Dermis blood vessel endothelial cell (primary cell): ENCODE data around the gene ZDHHC17. TPM values are rescaled to one million over a fixed set of nuclear protein-coding genes. Genes with fewer than 3 reads are reported as not detected.

Experiments
- DNase-seq: peaks from one replicate; pipeline ENCODE4 v3.0.0; 2010
- total RNA-seq: library from RNA; depleted of rRNA; stranded (reverse); fragments of >200 nt; gene quantifications from 2 replicates; pipeline ENCODE4 v1.2.3, GENCODE V29; 2014

The ZDHHC17 gene
- total RNA-seq, 1 donor from 2014 or later, result 68.6 TPM

DNA sequence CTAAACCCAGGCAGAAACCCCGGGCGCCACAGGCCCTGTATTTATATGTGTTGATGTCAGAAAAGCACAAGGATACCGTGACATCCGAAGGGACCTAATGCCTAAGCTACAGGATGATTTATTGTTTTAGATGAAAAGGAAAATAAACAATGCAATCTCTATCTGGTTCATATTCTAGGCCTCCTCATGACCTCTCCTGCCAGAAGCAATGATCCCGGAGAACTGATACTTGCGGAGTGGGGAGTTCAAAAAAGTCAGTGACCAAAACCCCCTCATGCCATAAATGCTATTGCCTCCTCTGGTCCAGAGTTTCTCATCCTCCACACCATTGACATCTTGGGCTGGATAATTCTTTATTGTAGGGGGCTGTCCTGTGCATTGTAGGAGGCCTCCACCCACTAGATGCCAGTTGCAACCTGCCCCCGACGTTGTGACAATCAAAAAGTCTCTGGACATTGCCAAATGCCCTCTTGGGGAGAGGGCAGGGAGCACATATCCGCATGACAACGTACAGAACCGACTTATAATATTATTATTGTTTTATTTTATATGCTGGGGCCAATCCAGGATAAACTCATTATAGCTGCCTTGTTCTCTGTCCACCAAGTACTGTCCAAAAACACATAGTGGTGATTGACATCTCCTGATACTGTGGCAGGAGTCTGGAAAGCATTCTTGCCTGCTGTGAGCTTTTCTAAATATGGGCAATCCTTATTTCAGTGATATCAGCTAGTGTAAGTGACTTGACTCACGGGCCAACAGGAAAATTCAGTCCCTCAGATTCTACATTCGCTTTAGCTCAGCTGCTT, 116.0 kb downstream of the ZDHHC17 start:
- peak; percentile 13 for DNase-seq

DNA sequence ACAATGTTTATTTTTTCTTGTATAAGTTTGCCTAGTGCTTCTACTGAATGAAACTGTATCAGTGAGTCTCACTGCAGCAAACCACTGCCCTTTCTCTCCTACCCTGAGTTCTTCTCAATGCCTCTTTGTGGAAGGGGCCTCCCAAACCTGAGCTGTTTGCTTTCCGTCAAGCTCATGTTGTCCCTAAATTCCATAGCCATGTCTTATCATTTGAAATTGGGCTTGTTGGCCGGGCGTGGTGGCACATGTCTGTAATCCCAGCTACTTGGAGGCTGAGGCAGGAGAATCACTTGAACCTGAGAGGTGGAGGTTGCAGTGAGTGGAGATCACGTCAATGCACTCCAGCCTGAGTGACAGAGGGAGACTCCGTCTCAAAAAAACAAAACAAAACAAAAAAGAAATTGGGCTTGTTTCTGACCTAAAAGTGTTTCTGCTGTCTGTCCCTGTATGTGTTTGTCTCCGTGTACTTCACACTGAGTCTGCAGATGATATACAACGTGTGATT, 116.7 kb downstream of the ZDHHC17 start:
- no peak for DNase-seq

DNA sequence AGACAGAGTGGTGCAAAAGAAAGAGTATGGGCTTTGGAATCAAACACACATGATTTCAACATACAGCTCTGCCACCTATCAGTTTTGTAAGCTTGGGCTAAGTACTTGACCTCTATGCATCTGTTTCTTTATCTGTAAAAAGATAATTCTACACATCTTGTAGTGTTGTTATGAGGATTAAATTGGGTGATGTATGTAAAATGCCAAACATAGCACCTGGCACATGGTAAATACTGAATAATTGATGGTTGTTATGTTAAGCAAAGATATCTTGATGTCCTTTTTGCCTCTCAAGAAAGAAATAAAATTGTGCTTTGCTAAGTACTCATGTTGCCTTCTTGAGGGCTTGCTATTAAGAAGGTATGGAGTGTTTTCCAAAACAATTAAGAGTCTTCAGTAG, 117.2 kb downstream of the ZDHHC17 start:
- DNase-seq, result no peak

DNA sequence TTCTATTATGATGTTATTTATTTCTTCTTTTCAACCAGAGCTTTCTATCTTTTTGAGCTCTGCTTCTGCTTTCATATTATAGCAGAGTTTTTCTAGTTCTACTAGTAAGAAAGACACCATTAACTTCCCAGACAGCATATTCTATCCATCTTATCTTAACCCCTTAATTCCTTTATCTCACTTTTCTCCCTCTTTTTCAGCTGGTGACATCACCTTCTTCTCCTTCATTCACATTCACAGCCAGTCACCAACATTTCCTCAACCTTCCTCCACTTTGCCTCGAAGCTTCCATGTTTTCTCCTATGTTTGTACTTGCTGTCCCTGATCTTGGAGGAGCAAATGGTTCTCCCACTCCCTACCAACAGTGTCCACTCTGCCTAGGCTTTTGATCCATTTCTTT, 118.5 kb downstream of the ZDHHC17 start:
- no peak for DNase-seq

DNA sequence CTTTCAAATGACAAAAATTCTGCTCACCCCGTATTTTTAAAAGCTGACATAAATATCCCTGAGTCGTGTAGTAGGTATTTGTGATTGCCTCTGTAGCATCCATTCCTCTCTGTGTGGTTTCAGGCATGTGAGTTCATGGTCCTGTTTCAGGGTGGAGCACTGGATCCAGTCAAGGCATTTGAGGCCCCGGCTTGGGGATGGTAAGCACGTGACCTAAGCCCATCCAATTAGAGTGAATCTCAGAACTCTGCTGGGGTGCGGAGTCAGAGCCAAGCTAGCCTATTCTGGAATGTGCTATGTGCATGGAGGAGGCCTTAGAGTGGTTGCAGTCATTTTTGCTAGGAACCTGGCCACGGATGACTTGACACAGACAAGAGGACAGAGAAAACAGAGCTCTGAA, 119.2 kb downstream of the ZDHHC17 start:
- DNase-seq, result no peak

DNA sequence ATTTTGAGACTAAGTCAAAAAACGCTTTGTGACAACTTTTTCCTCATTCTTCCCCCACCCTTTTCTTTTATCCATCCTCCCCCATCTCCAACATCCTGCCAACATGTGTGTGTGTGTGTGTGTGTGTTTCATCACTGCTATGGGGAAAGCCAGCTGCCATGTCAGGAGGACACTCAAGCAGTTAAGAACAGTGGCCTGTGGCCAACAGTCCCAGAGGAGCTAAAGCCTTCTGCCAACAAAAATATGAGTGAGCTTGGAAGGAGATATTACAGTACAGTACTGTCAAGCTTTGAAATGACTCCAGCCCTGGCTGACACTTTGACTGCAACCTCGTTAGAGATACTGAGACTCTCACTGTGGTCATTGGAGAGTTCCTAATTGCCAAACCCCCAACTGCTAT, 119.9 kb downstream of the ZDHHC17 start:
- no peak for DNase-seq

DNA sequence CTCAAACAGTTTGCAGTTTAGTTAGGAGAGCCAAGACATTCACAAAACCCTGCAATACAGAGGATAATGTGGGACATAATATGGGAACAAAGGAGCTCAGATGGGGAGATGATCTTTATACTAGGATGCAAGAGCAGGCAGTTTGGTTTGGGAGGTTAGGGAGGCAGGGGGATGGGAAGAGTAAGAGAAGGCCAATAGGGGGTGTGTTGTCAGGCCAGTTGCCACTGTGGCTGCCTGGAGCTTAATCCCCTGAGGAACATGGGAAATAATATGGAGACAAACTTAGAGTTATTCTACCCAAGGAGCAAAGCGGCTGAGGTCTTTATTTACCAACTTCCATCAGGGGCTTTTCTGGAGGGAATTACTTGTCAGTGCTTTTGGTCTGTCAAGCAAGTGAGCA, 124.9 kb downstream of the ZDHHC17 start:
- no peak for DNase-seq

DNA sequence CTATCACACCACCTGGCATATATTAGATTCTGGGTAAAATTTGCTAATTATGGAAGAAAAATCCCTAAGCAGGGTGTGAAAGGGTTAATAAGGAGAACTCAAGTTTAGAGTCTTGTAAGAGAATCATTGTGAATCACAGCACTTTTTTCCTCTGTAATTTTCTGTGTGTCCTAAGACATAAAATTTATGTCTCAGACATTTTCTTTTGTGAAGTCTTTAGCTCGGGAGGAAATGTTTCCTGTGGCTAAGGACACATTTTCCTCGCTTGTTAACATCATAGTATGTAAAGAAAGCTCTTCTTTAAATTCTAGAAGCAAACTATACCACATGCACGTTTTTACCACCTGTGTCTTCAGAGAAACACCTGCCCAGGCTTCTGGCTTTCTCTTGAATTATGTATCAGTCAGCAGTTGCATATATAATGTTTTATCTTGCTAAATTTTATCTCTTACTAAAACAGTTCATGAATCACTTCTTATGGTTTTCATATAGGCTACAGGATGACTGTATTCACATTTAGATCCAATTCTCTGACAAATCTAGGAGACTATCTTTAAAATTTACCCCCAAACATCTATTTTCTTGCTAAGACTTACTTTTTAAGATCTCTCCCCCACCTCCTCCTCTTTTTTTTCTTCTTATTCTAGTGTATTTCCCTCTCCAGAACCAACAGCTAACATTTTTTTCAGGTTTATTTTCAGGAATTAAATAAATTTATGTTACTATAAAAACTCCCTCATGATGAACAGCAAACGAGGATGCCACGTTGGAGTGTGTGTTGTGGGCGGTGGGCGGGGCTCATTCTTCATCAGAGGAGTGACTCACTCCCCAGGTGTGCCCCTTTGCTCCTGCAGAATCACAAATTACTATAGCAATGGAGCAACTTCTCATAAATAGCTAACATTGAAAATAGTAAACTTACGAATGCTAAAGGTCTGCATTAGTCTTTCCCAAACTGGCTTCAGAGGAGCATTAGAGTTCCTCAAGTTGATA, 126.5 kb downstream of the ZDHHC17 start:
- DNase-seq, result no peak

DNA sequence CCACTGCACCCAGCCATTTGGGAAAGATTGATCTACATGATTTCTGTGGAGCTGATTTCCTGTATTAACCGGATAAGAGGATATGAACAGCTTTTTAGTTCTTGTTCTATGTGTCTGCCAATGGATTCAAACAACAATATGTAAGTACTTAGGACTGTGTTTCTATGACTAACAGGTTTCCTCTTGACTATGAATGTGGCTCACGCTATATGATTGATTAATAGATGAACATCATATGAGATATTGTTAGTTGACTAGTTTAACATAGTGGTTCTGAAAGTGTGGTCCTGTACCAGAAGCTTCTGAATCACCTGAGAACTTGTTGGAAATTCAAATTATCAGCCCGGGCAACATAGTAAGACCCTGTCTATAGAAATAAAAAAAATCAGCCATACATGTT, 127.7 kb downstream of the ZDHHC17 start:
- no peak for DNase-seq

DNA sequence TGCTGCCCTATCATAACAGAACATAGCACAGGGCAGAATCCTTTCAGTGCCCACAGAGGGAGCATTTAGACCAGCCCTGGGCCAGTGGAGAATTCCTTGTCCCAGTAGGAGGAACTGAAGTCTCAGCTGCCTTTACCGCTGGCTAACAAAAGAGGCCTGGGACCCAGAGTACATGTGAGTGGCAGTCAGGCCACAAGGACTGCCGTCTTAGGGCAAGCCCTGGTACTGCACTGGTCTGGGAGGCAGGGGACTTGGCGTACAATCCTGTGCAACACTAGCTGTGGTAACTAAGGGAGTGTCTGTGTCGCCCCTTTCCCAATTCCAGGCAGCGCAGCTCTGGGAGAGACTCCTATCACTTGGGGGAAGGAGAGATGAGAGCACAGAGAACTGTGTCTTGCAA, 131.9 kb downstream of the ZDHHC17 start:
- no peak for DNase-seq

DNA sequence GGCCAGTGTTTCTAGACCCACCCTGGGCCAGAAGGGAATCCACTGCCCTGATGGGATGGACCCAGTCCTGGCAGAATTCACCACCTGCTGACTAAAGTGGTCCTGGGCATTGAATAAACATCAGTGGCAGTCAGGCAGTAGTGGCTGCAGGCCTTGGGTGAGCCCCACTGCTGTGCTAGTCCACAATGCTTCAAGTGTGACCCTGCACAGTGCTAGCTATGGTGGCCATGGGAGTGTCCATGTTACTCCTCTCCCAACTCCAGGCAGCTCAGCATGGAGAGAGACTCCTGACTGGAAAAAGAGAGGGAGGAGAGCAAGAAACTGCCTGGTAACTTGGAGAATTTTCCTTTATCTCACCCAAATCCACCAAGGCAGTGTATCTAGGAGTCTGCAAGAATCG, 132.4 kb downstream of the ZDHHC17 start:
- no peak for DNase-seq

DNA sequence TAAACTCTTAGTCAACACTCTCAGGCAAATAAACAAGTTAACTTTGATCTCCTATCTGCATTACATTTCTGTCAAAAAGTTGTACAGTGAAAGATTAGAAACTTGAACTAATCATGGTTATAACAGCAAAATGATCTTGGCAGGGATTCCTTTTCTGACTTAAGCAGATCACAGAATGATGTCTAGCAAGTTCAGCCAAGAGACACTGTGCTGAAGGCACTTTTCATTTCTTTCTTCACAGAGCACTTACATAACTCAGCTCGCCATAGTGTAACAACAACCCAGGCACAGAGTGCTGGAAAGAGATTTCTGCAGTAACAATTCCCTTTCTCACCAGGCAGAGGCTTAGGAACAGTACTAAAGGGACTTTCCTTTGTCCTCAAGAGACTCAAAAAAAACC, 134.5 kb downstream of the ZDHHC17 start:
- DNase-seq, result no peak

DNA sequence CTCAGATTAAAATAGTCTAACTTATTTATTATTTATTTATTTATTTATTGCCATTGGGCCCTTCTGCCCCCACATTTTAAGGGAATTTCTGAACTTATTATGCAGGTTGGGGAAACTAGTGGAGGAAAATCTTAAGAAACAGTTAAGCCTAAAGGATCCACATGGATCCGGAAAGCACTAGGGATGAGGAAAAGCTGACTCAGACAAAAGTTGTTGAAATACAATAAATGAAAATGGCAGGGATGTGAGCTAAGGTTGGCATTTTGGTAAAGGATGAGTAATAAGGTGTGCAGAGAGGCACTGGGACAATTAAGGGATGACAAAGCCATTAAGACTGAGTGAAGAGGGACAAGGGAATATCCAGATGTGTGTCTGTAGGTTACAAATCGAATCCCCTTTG, 135.6 kb downstream of the ZDHHC17 start:
- DNase-seq, result no peak

DNA sequence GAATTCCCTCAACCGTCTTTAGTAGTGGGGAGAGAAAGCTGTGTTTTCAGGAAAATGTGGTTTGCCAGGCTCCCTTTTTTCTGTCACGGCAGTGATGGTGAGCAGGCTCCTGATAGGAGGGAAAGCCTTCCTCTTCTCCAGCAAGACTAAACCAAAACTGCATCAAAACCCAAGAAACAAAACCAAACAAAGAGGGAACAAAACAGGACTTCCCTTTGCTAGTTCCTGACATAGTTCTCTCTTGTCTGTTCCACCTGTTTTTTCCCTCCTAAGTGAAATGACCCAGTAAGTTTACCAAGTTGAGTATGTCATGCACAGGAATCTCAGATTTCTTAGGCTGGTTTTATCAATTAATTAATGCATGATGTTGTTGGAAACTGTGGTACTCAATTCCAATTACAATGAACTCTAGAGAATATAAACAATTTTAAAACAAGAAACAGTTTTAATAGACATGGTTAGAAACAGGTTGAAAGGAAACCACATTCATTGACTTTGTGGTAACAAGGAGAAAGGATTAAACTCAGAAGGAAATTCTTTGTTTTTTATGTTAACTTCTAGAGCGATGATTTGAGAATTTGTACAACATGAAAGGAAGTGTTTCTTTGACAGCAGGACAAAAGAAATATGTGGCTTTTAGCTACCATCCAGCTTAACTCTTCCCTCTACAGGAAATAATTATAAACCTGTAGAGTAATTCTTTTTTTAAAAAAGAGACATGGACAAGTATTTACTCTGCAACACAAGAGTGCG, 137.9 kb downstream of the ZDHHC17 start:
- DNase-seq, result no peak

Other genes with a start within 250 kb of the ZDHHC17 start
- gene OSBPL8, start 204.3 kb upstream of the ZDHHC17 start, total RNA-seq, result 35.4 and 53.1 TPM in 2 replicates
- 21.0 and 22.8 TPM in 2 replicates for gene CSRP2, start 114.9 kb downstream of the ZDHHC17 start, total RNA-seq